GM21737 (cell line): Measurements from ENCODE around the gene TMEM82.

ENCODE experiments used
- ATAC-seq: cut with Tn5 transposase; IDR thresholded peaks from one replicate; pipeline ENCODE4 v1.9.1; 2021; ENCODE audit warnings: mild to moderate bottlenecking, moderate library complexity; ENCODE audit not compliant: unreplicated experiment

Gene TMEM82

GRCh38 chr1:15777909-15778707 lies 35.8 kb downstream of the TMEM82 start:
- ATAC-seq = no peak

- ATAC-seq = no peak
These were observed 43.4 kb downstream of the TMEM82 start for GRCh38 chr1:15785683-15786082.

- no peak for ATAC-seq
These were observed 44.3 kb downstream of the TMEM82 start for GRCh38 chr1:15786581-15786980.

GRCh38 chr1:15788624-15789301 lies 46.5 kb downstream of the TMEM82 start:
- no peak for ATAC-seq

GRCh38 chr1:15796086-15796462 lies 53.8 kb downstream of the TMEM82 start:
- ATAC-seq = no peak
